Immature natural killer cell (primary cell): ENCODE data around the gene TMEM156. TPM values are rescaled to one million over a fixed set of nuclear protein-coding genes. Genes with fewer than 3 reads are reported as not detected.
A peak's percentile ranks its signal among the peaks of the same experiment; 100 is the strongest.
"Not testable (repeated sequence)": the region's sequence is repeated elsewhere in the genome, so short reads cannot be mapped to it uniquely, and the experiment has no call there.

Experiments
- DNase-seq, 3 donors: peaks; one replicate each; pipeline ENCODE4 v3.0.0; 2022; ENCODE audit warnings: mixed read lengths in 1 of 3
- H3K27ac Mint-ChIP-seq, 6 donors: one replicate each; pipeline ENCODE4 v1.8.0; 2020; ENCODE audit warnings: mixed read lengths in 6 of 6, mild to moderate bottlenecking in 5 of 6, inconsistent platforms in 4 of 6, moderate library complexity in 3 of 6
- H3K27me3 Mint-ChIP-seq, 3 donors: one replicate each; pipeline ENCODE4 v1.8.0; 2020 to 2021; ENCODE audit warnings: low read depth in 3 of 3, mild to moderate bottlenecking in 3 of 3, mixed read lengths in 3 of 3, moderate library complexity in 3 of 3, inconsistent platforms in 1 of 3
- H3K36me3 Mint-ChIP-seq, 3 donors: one replicate each; pipeline ENCODE4 v1.8.0; 2020; ENCODE audit warnings: mixed read lengths in 3 of 3, inconsistent platforms in 2 of 3, mild to moderate bottlenecking in 2 of 3
- H3K4me1 Mint-ChIP-seq, 2 donors: one replicate each; pipeline ENCODE4 v1.8.0; 2020; ENCODE audit warnings: inconsistent platforms in 2 of 2, mild to moderate bottlenecking in 2 of 2, mixed read lengths in 2 of 2, moderate library complexity in 1 of 2
- H3K4me3 Mint-ChIP-seq, 5 donors: one replicate each; pipeline ENCODE4 v1.8.0; 2020; ENCODE audit warnings: mild to moderate bottlenecking in 5 of 5, mixed read lengths in 5 of 5, inconsistent platforms in 3 of 5, moderate library complexity in 3 of 5
- H3K9me3 Mint-ChIP-seq, 6 donors: one replicate each; pipeline ENCODE4 v1.8.0; 2020; ENCODE audit warnings: mild to moderate bottlenecking in 6 of 6, mixed read lengths in 6 of 6, inconsistent platforms in 4 of 6, moderate library complexity in 3 of 6
- polyA plus RNA-seq, 3 donors: library from polyadenylated mRNA; unstranded; fragments of 300-500 nt; fragmentation: Illumina TruSeq; gene quantifications; one replicate each; pipeline ENCODE4 v1.2.3, GENCODE V29; 2021

Gene TMEM156
- polyA plus RNA-seq, 3 donors from 2014 or later = 16.3 to 31.9 (median 26.4) TPM

GRCh38 chr4:39002058-39002457 lies 30.2 kb downstream of the TMEM156 start:
- not testable (repeated sequence) for H3K9me3 Mint-ChIP-seq, DNase-seq, H3K4me3 Mint-ChIP-seq, H3K27ac Mint-ChIP-seq, H3K27me3 Mint-ChIP-seq, H3K4me1 Mint-ChIP-seq
- H3K36me3 Mint-ChIP-seq = peaks cover 8 to 18% (median 15%) of the 10 kb centered on the region in 3 donors

GRCh38 chr4:38995660-38996005 lies 36.6 kb downstream of the TMEM156 start:
- H3K36me3 Mint-ChIP-seq = peaks cover 33 to 39% (median 34%) of the 10 kb centered on the region in 3 donors
- H3K4me3 Mint-ChIP-seq = no peak overlapping the region
- H3K27me3 Mint-ChIP-seq = peaks cover 0 to 1% (median 0%) of the 10 kb centered on the region in 3 donors
- DNase-seq = no peak
- H3K27ac Mint-ChIP-seq = no peak overlapping the region
- peaks cover 0 to 7% (median 2%) of the 10 kb centered on the region in 6 donors for H3K9me3 Mint-ChIP-seq
- H3K4me1 Mint-ChIP-seq = no peaks in the 10 kb centered on the region

GRCh38 chr4:38994135-38994534 lies 38.1 kb downstream of the TMEM156 start:
- H3K36me3 Mint-ChIP-seq = peaks cover 26 to 33% (median 33%) of the 10 kb centered on the region in 3 donors
- H3K27ac Mint-ChIP-seq = no peak overlapping the region

GRCh38 chr4:38993683-38994082 lies 38.5 kb downstream of the TMEM156 start:
- Mint-ChIP-seq H3K27me3 (peaks cover 0 to 1% (median 0%) of the 10 kb centered on the region in 3 donors), H3K9me3 (no peaks in the 10 kb centered on the region), H3K4me3 (no peak overlapping the region), H3K4me1 (no peaks in the 10 kb centered on the region), H3K36me3 (peaks cover 24 to 38% (median 34%) of the 10 kb centered on the region in 3 donors), H3K27ac (peak overlapping the region in 1 of 6 donors; percentile 55)
- no peak for DNase-seq

More at GRCh38 chr4:38994135-38994534, 38.1 kb downstream of the TMEM156 start:
- Mint-ChIP-seq H3K4me1 (no peaks in the 10 kb centered on the region), H3K4me3 (no peak overlapping the region), H3K9me3 (no peaks in the 10 kb centered on the region), H3K27me3 (peaks cover 0 to 1% (median 0%) of the 10 kb centered on the region in 3 donors)
- DNase-seq = no peak

GRCh38 chr4:38990241-38990640 lies 42.0 kb downstream of the TMEM156 start:
- no peak for DNase-seq
- no peak overlapping the region for H3K27ac Mint-ChIP-seq

GRCh38 chr4:38989487-38989886 lies 42.7 kb downstream of the TMEM156 start:
- Mint-ChIP-seq H3K36me3 (peaks cover 10 to 44% (median 33%) of the 10 kb centered on the region in 3 donors), H3K4me1 (no peaks in the 10 kb centered on the region), H3K4me3 (no peak overlapping the region), H3K9me3 (no peaks in the 10 kb centered on the region), H3K27me3 (peaks cover 0 to 2% (median 1%) of the 10 kb centered on the region in 3 donors), H3K27ac (no peak overlapping the region)
- no peak for DNase-seq

More at GRCh38 chr4:38990241-38990640, 42.0 kb downstream of the TMEM156 start:
- Mint-ChIP-seq H3K36me3 (peaks cover 15 to 49% (median 36%) of the 10 kb centered on the region in 3 donors), H3K9me3 (no peaks in the 10 kb centered on the region), H3K27me3 (peaks cover 0 to 2% (median 1%) of the 10 kb centered on the region in 3 donors), H3K4me3 (no peak overlapping the region), H3K4me1 (no peaks in the 10 kb centered on the region)

- H3K4me1 Mint-ChIP-seq, DNase-seq, H3K27me3 Mint-ChIP-seq, H3K9me3 Mint-ChIP-seq, H3K4me3 Mint-ChIP-seq: not testable (repeated sequence)
- H3K27ac Mint-ChIP-seq = peak overlapping the region in 1 of 6 donors; percentile 23
- peaks cover 10 to 43% (median 31%) of the 10 kb centered on the region in 3 donors for H3K36me3 Mint-ChIP-seq
These were observed 43.9 kb downstream of the TMEM156 start for GRCh38 chr4:38988353-38988752.

- H3K27ac Mint-ChIP-seq = peak overlapping the region in 1 of 6 donors; percentile 63
- peaks cover 10 to 45% (median 32%) of the 10 kb centered on the region in 3 donors for H3K36me3 Mint-ChIP-seq
- H3K27me3 Mint-ChIP-seq = peaks cover 1 to 2% (median 1%) of the 10 kb centered on the region in 3 donors
- H3K9me3 Mint-ChIP-seq = no peaks in the 10 kb centered on the region
- H3K4me1 Mint-ChIP-seq = no peaks in the 10 kb centered on the region
- no peak overlapping the region for H3K4me3 Mint-ChIP-seq
- no peak for DNase-seq
These were observed 44.7 kb downstream of the TMEM156 start for GRCh38 chr4:38987491-38987890.

- Mint-ChIP-seq H3K9me3 (no peaks in the 10 kb centered on the region), H3K4me1 (no peaks in the 10 kb centered on the region), H3K36me3 (peaks cover 13 to 46% (median 32%) of the 10 kb centered on the region in 3 donors), H3K27ac (peak overlapping the region in 1 of 6 donors; percentile 42), H3K27me3 (peaks cover 0 to 2% (median 1%) of the 10 kb centered on the region in 3 donors), H3K4me3 (no peak overlapping the region)
- DNase-seq = no peak
These were observed 46.7 kb downstream of the TMEM156 start for GRCh38 chr4:38985410-38986100.

GRCh38 chr4:38983787-38984598 lies 48.2 kb downstream of the TMEM156 start:
- Mint-ChIP-seq H3K36me3 (peaks cover 16 to 44% (median 33%) of the 10 kb centered on the region in 3 donors), H3K4me3 (no peak overlapping the region), H3K4me1 (no peaks in the 10 kb centered on the region), H3K27me3 (peaks cover 0 to 2% (median 1%) of the 10 kb centered on the region in 3 donors), H3K27ac (peak overlapping the region in 1 of 6 donors; percentile 30), H3K9me3 (no peaks in the 10 kb centered on the region)
- DNase-seq = no peak

- peaks cover 0 to 2% (median 1%) of the 10 kb centered on the region in 3 donors for H3K27me3 Mint-ChIP-seq
- DNase-seq = no peak
- H3K36me3 Mint-ChIP-seq = peaks cover 21 to 43% (median 26%) of the 10 kb centered on the region in 3 donors
- no peak overlapping the region for H3K27ac Mint-ChIP-seq
- no peak overlapping the region for H3K4me3 Mint-ChIP-seq
- no peaks in the 10 kb centered on the region for H3K4me1 Mint-ChIP-seq
- no peaks in the 10 kb centered on the region for H3K9me3 Mint-ChIP-seq
These were observed 48.9 kb downstream of the TMEM156 start for GRCh38 chr4:38983291-38983690.

GRCh38 chr4:38982361-38983095 lies 49.7 kb downstream of the TMEM156 start:
- H3K9me3 Mint-ChIP-seq = no peaks in the 10 kb centered on the region
- no peaks in the 10 kb centered on the region for H3K4me1 Mint-ChIP-seq
- no peak for DNase-seq
- H3K36me3 Mint-ChIP-seq = peaks cover 21 to 43% (median 26%) of the 10 kb centered on the region in 3 donors
- H3K4me3 Mint-ChIP-seq = no peak overlapping the region
- peaks cover 0 to 1% (median 0%) of the 10 kb centered on the region in 3 donors for H3K27me3 Mint-ChIP-seq
- peak overlapping the region in 1 of 6 donors; percentile 9 for H3K27ac Mint-ChIP-seq

GRCh38 chr4:38980903-38981676 lies 51.1 kb downstream of the TMEM156 start:
- Mint-ChIP-seq H3K4me3 (no peak overlapping the region), H3K27me3 (peaks cover 0 to 1% (median 0%) of the 10 kb centered on the region in 3 donors), H3K4me1 (no peaks in the 10 kb centered on the region), H3K36me3 (peaks cover 18 to 39% (median 20%) of the 10 kb centered on the region in 3 donors), H3K9me3 (no peaks in the 10 kb centered on the region), H3K27ac (peak overlapping the region in 1 of 6 donors; percentile 24)
- DNase-seq = no peak
